BLaER1 treated with 17β-estradiol and CSF1 and Interleukin-3, amounts not matched to agents 10 nM and 100 nM (cell line): ENCODE data around the gene KIAA0825.

ENCODE experiments used
- H3K27ac ChIP-seq, 11 experiments: shearing (Covaris generic); formaldehyde crosslinking; 2 replicates each; pipeline ENCODE4 v1.8.1; 2022
- H3K27me3 ChIP-seq, 11 experiments: shearing (Covaris generic); formaldehyde crosslinking; 2 replicates each; pipeline ENCODE4 v1.8.1; 2022
- H3K36me3 ChIP-seq, 11 experiments: shearing (Covaris generic); formaldehyde crosslinking; 2 replicates each; pipeline ENCODE4 v1.8.1; 2022
- H3K4me1 ChIP-seq, 10 experiments: shearing (Covaris generic); formaldehyde crosslinking; 2 replicates each; pipeline ENCODE4 v1.8.1; 2022
- H3K4me2 ChIP-seq, 11 experiments: shearing (Covaris generic); formaldehyde crosslinking; 2 replicates each; pipeline ENCODE4 v1.8.1; 2022
- H3K4me3 ChIP-seq, 10 experiments: shearing (Covaris generic); formaldehyde crosslinking; 2 replicates each; pipeline ENCODE4 v1.8.1; 2022
- H3K9ac ChIP-seq, 11 experiments: shearing (Covaris generic); formaldehyde crosslinking; 2 replicates each; pipeline ENCODE4 v1.8.1; 2022
- H3K9me3 ChIP-seq, 11 experiments: shearing (Covaris generic); formaldehyde crosslinking; replicated peaks in 1 of 11; 2 replicates each; pipeline ENCODE4 v1.8.1; 2022
- H4K20me1 ChIP-seq, 11 experiments: shearing (Covaris generic); formaldehyde crosslinking; 2 replicates each; pipeline ENCODE4 v1.8.1; 2022
- Cebpa-rat ChIP-seq, 11 experiments: shearing (Covaris generic); IDR thresholded peaks; 2 replicates each; pipeline ENCODE4 v1.8.1; 2022

The KIAA0825 gene

GRCh38 chr5:94498199-94498598, 120.2 kb downstream of the KIAA0825 start:
- no peak overlapping the region for H3K4me2 ChIP-seq
- no peaks in the 10 kb centered on the region for H3K36me3 ChIP-seq
- no peaks in the 10 kb centered on the region for H3K9me3 ChIP-seq
- TF ChIP-seq Cebpa-rat (IDR thresholded peaks at IDR 0.05), result no peak
- H3K4me3 ChIP-seq, result no peak overlapping the region
- H3K4me1 ChIP-seq, result no peaks in the 10 kb centered on the region
- H3K27me3 ChIP-seq, result no peaks in the 10 kb centered on the region
- H4K20me1 ChIP-seq, result no peaks in the 10 kb centered on the region
- H3K9ac ChIP-seq, result no peak overlapping the region
- no peak overlapping the region for H3K27ac ChIP-seq

GRCh38 chr5:94485067-94485466, 133.3 kb downstream of the KIAA0825 start:
- 0 out of 22 replicates have a peak, but pooled peaks of 1 of the 11 experiments have one; percentile 11 for TF ChIP-seq Cebpa-rat (IDR thresholded peaks at IDR 0.05)
- Histone ChIP-seq H3K4me2 (no peak overlapping the region), H3K36me3 (no peaks in the 10 kb centered on the region), H3K27ac (no peak overlapping the region), H3K27me3 (no peaks in the 10 kb centered on the region), H3K9me3 (no peaks in the 10 kb centered on the region), H3K9ac (no peak overlapping the region), H3K4me1 (0 out of 20 replicates have a peak, but pooled peaks cover 0 to 4% (median 0%) of the 10 kb centered on the region in 10 experiments), H4K20me1 (no peaks in the 10 kb centered on the region), H3K4me3 (no peak overlapping the region)

- H4K20me1 ChIP-seq, result no peaks in the 10 kb centered on the region
- no peaks in the 10 kb centered on the region for H3K27me3 ChIP-seq
- H3K9me3 ChIP-seq, result no peaks in the 10 kb centered on the region
- no peak overlapping the region for H3K4me3 ChIP-seq
- H3K27ac ChIP-seq, result no peak overlapping the region
- no peak for TF ChIP-seq Cebpa-rat (IDR thresholded peaks at IDR 0.05)
- H3K9ac ChIP-seq, result no peak overlapping the region
- 0 out of 20 replicates have a peak, but pooled peaks cover 0 to 4% (median 0%) of the 10 kb centered on the region in 10 experiments for H3K4me1 ChIP-seq
- H3K4me2 ChIP-seq, result no peak overlapping the region
- H3K36me3 ChIP-seq, result no peaks in the 10 kb centered on the region
Observed at GRCh38 chr5:94481059-94481458, 137.3 kb downstream of the KIAA0825 start.

DNA sequence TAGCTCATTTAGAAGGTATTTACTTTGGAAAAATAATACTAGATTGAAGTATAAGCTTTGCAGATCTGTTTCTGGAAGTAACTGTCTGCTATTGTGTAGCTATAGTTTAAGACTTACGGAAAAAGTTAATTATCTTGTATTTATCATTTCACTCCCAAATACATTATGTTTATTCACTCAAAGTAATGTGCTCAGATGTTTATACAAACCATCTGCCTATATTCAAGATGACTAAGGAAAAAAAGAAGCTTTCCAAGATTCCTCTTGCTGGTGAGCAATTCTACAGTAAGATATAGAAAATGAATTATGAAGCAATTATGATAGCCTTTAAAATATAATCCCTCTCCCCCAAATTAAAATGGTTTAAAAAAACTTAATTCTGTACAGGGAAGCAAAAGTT, 137.9 kb downstream of the KIAA0825 start:
- Histone ChIP-seq H3K27me3 (no peaks in the 10 kb centered on the region), H3K4me3 (no peak overlapping the region), H3K4me2 (no peak overlapping the region), H3K4me1 (0 out of 20 replicates have a peak, but pooled peaks cover 0 to 4% (median 0%) of the 10 kb centered on the region in 10 experiments), H3K9me3 (no peaks in the 10 kb centered on the region), H3K27ac (no peak overlapping the region), H3K9ac (no peak overlapping the region), H3K36me3 (no peaks in the 10 kb centered on the region), H4K20me1 (no peaks in the 10 kb centered on the region)
- no peak for TF ChIP-seq Cebpa-rat (IDR thresholded peaks at IDR 0.05)

DNA sequence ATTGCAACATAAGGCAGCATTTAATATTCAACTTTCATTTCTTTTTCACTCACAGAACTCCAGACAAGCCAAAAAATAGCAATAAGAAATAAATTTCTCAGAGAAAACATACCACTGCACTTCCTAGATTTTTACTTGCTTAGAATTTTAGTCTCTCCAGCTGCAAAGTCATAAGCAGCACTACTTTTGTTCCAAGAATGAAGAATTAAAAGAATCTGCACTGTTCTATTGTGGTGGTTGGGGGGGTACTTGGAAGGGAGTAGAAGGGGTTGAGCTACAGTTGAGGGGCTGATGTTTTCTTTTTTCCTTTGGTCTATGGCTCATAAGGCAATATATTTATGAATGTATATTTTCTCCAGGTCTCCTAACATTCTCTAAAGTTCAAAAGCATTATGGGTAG, 144.5 kb downstream of the KIAA0825 start:
- Histone ChIP-seq H3K4me2 (no peak overlapping the region), H3K9me3 (no peaks in the 10 kb centered on the region), H3K27ac (no peak overlapping the region), H3K27me3 (no peaks in the 10 kb centered on the region), H4K20me1 (no peaks in the 10 kb centered on the region), H3K4me3 (no peak overlapping the region), H3K36me3 (no peaks in the 10 kb centered on the region; a peak in 1 of 22 replicates), H3K9ac (no peak overlapping the region), H3K4me1 (no peaks in the 10 kb centered on the region)
- TF ChIP-seq Cebpa-rat (IDR thresholded peaks at IDR 0.05), result no peak

- H3K4me2 ChIP-seq, result no peak overlapping the region
- no peak overlapping the region for H3K27ac ChIP-seq
Observed at GRCh38 chr5:94471521-94471920, 146.9 kb downstream of the KIAA0825 start.

DNA sequence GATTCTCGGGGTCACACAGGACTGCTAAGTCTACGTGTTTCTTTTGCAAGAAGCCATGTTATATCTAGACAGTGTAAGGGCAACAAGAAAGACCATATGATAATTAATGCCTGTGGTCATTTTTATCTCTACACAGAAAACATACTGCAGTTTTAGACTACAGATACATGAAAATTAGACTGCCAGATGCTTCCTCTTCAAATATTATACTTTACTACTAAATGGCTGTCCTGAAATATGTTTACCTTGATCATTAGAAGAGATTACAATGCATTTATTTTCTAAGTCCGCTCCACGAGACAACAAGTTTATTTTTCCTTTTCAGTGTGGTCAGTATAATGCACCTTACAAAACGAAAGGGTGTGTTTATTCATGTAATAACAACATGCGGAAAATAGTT, 147.6 kb downstream of the KIAA0825 start:
- Histone ChIP-seq H3K36me3 (no peaks in the 10 kb centered on the region; a peak in 1 of 22 replicates), H3K9ac (no peak overlapping the region), H3K27ac (no peak overlapping the region), H4K20me1 (no peaks in the 10 kb centered on the region), H3K27me3 (no peaks in the 10 kb centered on the region), H3K9me3 (no peaks in the 10 kb centered on the region), H3K4me3 (no peak overlapping the region), H3K4me2 (no peak overlapping the region), H3K4me1 (no peaks in the 10 kb centered on the region)
- TF ChIP-seq Cebpa-rat (IDR thresholded peaks at IDR 0.05), result no peak

More at GRCh38 chr5:94471521-94471920, 146.9 kb downstream of the KIAA0825 start:
- Histone ChIP-seq H3K36me3 (no peaks in the 10 kb centered on the region; a peak in 1 of 22 replicates), H3K9me3 (no peaks in the 10 kb centered on the region), H3K9ac (no peak overlapping the region), H3K4me3 (no peak overlapping the region), H4K20me1 (no peaks in the 10 kb centered on the region), H3K4me1 (no peaks in the 10 kb centered on the region), H3K27me3 (no peaks in the 10 kb centered on the region)
- no peak for TF ChIP-seq Cebpa-rat (IDR thresholded peaks at IDR 0.05)

- no peaks in the 10 kb centered on the region for H3K4me1 ChIP-seq
- no peak overlapping the region for H3K9ac ChIP-seq
- TF ChIP-seq Cebpa-rat (IDR thresholded peaks at IDR 0.05), result no peak
Observed at GRCh38 chr5:94469894-94470329, 148.5 kb downstream of the KIAA0825 start.

DNA sequence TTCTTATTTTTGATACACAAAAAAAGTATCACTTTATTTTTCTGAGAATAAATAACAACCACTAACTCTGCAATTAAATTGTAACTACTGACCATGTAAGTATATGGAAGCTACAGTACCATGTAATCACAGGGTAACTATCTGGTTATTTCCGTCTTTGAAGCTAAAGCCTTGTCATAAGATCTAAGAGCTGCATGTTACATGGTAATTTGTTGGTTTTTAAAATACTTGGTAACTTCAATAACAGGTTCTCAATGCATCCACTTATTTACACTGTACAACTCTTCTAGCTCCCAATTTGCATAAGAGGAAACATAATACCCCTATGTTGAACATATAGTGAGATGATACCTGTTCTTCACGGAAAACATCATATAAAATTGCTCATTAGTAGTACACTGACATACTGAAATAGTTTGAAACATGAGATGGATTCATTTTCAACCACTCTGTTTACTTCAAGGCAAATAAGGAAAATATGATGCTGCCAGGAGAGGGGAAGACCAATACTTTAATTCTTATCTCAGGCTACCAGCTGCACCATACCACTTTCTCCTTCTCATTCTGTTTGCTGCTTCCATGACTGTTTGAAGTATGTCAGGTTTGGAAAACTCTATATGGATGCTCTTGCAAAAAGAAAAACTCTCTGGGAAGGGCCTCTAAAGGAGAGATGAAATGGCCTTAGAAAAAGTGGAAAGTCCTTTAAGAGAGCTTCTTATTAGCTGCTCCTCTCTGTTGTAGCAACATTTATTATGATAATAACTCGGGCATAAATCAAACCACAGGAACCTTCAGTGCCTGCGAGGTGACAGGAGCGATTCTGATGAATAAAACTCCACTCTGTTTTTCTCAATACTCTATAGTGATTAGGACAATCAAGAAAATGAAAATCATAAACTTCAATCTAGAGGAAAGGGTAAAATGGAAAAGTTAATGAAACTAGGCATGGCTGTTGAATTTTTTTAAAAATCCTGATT, 150.2 kb downstream of the KIAA0825 start:
- no peaks in the 10 kb centered on the region for H3K27me3 ChIP-seq
- H3K9me3 ChIP-seq, result no peaks in the 10 kb centered on the region
- H3K27ac ChIP-seq, result no peak overlapping the region
- H4K20me1 ChIP-seq, result no peaks in the 10 kb centered on the region
- no peaks in the 10 kb centered on the region for H3K4me1 ChIP-seq
- TF ChIP-seq Cebpa-rat (IDR thresholded peaks at IDR 0.05), result no peak
- no peak overlapping the region for H3K9ac ChIP-seq
- no peak overlapping the region for H3K4me2 ChIP-seq
- no peak overlapping the region for H3K4me3 ChIP-seq
- H3K36me3 ChIP-seq, result no peaks in the 10 kb centered on the region; a peak in 1 of 22 replicates

More at GRCh38 chr5:94469894-94470329, 148.5 kb downstream of the KIAA0825 start:
- Histone ChIP-seq H4K20me1 (no peaks in the 10 kb centered on the region), H3K9me3 (no peaks in the 10 kb centered on the region), H3K27me3 (no peaks in the 10 kb centered on the region), H3K27ac (no peak overlapping the region), H3K36me3 (no peaks in the 10 kb centered on the region; a peak in 1 of 22 replicates), H3K4me3 (no peak overlapping the region), H3K4me2 (no peak overlapping the region)
